ENCODE results near the gene RTN4.

The RTN4 gene

DNA sequence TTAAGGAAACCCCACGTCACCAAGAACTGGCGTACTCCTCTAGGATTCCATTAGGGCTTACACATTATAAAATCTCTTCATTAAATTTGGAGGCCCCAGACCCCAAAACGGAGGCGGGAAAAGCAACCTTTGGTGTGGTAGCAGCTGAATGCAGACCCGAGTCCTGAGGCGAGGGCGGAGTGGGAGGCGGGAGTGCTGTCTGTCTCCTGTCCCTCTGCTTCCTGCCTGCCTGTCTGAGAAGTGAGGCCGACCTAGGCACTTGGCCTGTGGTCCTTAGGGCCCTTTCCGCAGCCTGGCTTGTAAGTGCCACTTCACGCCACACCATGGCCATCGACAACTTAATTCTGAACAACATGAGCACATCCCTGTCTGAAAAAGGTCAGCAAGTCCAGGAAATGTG, 102.1 kb downstream of the RTN4 start:
- no peak for DNase-seq (ENCODE audit: low spot score)

DNA sequence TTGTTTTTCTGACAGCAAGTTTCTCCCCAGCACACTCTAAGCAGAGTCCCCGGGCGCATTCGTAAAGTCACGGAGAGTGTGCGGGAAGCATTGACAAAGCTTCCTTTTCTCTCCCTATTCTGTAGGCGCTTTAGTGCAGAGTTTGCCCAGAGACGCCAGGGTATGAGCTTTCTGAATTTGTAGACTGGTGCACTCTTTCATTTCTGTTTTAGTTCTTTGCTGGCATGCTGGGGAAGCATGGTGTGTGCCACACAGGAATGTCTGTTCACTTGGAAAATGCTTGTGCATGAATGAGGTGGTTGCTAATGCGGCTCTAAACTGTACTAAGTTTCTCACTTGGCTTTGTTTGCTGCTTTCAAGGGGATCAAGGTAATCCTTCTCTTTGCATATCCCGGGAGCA, 102.6 kb downstream of the RTN4 start:
- no peak for DNase-seq (ENCODE audit: low spot score)

DNA sequence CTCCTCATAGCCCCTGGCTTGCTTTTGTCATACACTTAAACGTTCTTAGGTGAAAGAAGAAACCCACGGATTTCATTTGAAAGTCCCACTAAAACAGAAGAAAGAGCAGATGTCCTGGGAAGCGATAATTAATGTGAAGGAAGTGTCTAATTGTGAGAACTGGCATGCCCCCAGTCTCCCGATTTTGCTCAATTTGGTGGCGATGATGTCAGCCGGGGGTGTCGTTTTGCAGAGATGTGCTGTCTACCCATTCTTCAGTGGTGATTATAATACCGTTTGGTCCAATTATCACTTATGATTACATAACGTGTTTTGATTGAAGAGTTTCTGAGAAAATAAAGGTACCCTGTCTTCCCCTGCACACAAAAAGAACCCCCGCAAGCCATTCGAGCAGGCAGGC, 103.1 kb downstream of the RTN4 start:
- DNase-seq (ENCODE audit: low spot score): peak; percentile 54

DNA sequence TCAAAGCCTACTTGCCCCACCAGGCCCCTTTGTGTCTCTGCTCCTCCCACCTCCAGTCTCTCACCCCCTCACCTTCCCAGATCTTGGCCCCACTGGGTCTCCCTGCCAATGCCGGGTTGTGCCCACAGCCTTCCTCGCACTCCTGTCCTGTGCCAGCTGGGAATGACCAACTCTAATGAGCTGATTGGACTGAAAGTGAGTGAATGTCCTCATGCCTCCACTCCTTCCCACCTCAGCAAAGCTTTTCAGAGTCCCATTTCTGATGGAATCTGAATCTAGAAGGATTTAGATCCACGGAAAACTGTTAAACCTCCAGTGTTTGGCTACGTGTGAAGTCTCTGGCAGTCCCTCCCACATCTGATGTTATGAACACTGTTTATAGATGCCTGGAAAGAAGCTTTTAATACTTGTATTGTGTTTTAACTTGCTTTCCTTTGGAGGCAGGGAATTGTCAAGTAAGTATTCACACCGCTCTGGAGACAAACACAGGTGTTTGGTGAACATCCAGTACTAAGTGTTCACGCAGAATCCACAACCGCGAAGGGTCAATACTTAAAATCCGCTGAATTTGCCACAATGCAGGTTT, 103.9 kb downstream of the RTN4 start:
- no peak for DNase-seq (ENCODE audit: low spot score)

DNA sequence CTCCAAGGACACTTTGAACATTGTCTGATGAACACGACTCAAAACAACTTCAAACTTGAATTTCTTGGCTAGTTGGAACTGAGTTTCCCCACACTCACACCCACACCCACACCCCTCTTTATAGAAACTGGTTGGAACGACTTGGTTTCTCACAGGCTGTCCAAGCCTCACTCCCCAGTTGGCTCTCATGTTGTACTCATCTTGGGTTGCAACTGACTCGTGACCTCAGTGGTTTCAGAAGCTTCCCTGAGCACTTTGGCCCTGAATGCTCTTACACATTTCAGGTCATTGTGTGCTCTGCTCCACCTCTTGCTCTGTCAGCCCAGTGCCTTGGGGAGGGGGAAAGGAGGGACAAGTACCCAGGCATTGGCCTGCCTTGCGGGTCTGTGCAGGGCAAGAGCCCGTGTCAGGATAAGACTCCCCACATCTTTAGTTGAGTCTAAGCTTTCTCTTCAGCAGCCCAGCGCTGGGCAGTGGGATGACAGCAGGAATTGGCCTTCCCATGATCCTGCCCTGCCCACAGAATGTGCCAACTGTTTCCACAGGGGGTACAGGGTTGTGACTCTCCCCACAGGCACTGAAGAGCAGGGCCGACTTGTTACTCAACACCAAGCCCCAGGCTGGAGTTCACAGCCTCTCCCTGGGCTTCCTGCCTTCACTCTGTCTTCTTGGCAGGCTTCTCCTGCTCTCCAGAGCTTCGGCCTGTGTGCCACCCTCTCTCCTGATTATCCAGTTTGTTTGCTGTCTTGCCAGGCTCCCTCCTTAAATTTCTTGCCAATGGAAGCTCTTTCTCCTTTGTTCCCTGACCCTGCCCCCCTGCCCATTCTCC, 104.6 kb downstream of the RTN4 start:
- DNase-seq (ENCODE audit: low spot score): peak; percentile 65

DNA sequence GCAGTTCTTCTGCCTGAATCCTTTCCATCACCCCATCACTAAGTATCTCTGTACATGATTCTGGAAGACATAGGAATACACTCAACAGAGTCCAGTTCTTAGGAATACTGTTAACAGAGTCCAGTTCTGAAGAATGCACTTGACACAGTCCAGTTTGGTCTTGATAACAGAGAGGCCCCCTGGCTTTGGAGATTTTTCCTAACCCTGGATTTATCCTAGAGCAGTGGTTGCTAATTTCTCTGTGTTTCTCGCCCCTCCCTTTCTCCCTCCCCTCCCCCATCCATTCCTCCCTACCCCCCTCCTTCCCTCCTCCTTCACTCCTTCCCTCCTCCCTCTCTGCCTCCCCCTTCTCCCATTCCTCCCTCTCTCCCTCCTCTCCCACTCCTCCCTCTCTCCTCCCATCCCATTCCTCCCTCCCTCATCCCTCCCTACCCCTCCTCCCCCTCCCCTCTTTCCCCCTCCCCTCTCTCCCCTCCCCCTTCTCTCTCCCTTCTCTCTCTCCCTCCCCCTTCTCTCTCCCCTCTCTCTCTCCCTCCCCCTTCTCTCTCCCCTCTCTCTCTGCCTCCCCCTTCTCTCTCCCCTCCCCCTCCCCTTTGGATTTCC, 105.4 kb downstream of the RTN4 start:
- DNase-seq (ENCODE audit: low spot score): no peak

DNA sequence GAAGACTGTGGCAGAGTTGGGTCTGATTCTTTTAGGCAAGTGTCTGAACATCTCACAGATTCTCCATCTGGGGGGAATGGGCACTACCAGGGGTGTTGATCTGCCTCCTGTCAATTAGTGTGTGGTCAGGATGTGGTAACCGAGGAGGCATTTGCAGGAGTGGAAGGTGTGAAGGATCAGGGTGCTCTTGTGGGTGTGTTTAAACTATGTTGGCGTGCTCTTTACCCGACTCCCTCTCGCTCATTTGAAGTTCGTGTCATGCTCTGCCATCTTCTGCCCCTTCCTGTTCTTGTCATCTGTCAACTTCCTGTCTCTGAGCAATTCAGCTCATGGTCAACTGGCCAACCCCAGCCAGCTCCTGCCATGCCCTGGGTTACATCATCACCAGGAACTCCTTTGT, 107.9 kb downstream of the RTN4 start:
- no peak for DNase-seq (ENCODE audit: low spot score)

DNA sequence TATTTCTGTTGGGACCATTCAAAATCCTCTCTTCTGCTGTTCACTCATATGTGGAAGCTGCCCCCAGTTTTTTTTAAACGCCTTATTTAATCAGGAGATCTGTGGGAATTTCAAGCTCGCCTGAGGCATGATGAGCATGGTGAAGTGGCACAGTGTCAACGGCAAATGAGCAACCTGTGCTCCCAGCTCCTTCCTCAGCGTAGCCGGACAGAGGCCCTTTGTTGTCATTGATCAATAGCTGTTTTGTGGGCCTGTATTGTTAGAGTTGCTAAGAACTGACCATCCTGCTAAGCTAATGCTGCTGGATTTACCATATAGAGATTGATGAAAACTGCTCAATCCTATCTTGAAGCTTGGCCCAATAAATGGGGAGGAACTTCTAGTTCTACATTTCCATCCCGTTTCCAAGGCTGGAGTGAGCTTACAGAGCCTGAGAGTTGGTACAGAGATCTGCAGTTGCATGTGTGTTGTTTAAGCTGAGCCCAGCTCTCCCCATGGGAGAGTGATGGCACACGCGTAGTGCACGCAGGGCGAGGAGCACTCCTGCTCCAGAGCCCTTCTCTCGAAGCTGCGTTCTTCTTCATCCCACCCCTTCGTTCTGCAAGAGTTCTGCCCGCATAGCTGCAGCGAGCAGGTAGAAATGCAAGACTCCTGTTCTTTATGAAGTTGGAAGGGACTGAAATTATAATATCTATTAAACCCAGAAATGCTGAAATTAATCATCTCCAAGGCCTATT, 108.8 kb downstream of the RTN4 start:
- no peak for DNase-seq (ENCODE audit: low spot score)

DNA sequence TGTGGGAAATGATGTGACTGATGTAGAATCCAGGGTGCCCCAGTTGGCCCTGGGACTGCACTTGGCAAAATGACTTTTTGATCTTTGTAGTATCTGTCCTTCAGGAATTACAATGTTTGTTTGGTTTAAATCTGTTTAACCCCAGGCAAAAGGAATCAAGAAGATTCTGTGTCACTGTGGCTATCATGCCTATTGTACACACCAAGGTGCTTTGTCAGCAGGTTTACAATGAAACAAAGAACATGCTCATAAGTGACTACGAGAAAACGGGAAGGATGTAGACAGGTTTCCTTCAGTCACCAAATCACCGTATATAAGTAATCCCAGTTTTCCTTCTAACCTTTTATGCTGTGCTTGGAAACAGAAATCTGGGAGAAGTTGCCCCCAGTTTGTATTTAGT, 109.5 kb downstream of the RTN4 start:
- no peak for DNase-seq (ENCODE audit: low spot score)

DNA sequence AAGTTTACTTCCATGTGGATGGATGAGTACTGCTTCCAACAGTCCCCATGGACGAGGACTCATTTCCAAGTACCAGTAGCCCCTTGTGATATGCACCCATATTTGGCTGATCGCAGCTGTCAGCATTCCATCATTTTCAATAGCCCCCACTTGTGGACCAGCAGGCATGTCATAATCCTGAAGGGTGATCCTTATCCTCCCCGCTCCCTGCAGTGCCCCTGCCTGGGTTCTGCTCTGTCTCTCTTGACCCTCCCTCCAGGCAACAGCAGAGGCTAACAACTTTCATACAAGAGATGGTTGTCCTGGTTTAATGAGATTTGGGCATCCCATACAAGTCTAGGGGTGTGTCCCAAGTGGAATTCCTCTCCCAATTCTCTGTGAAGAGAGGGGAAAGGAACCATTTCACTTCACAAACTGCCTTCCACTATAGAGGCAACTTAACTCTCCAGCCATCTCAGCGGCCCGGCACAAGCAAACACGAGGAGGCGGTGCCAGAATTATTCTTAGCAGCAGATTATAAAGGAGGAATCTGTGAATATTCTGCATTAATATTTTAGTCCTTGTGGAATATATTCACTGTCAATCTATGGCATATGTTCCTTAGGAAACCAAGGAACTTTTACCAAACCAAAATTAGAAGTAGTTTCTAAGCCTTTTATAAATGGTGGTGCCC, 110.7 kb downstream of the RTN4 start:
- no peak for DNase-seq (ENCODE audit: low spot score)

DNA sequence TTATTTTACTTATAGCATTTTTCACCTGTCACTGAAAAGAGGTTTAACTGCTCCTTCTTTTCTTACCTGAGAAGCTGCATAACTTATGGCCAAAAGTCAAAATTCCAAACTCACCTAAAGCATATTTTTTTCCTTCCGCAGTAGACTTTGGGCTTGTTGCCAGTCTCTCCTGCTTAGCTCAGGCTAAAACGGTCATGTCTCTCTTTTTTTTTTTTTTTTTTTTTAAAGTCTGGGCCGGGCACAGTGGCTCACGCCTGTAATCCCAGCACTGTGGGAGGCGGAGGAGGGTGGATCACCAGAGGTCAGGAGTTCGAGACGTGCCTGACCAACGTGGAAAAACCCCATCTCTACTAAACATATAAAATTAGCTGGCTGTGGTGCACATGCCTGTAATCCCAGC, 113.5 kb downstream of the RTN4 start:
- peak; percentile 14 for DNase-seq (ENCODE audit: low spot score)

DNA sequence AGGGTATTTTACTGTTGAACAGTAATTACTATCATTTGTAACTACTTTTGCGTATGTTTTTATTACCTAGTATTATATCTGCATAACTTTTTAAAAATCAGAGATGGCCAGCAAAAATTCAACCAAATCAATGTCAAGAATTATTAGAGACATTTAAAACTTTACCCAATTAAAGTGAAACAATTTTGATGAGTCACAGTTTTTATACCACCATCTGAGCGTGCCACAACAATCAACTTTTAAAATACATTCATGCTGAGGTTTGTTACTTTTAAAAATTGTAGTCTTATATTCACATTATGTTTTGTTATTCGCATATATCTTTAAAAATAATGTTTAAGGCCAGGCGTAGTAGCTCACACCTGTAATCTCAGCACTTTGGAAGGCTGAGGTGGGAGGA, 114.9 kb downstream of the RTN4 start:
- DNase-seq (ENCODE audit: low spot score): no peak

DNA sequence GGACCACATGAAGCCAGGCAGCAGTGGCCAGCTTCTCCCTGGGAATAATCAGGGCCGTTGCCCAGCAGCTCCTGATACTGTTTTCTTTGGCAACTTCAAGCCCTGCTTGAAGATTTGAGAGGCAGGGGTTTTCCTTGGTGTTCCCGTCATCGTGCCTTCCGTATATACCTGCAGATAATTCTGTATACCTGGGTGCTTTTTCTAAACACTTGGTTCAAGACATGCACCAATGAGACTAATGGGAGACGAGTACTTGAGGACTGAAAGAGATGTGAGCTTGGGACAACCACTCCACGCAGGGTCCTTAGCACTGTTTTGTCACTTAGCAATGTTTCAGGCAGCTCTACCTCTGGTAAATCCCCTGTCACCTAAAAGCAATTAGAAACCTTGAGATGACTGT, 118.8 kb downstream of the RTN4 start:
- no peak for DNase-seq (ENCODE audit: low spot score)

DNA sequence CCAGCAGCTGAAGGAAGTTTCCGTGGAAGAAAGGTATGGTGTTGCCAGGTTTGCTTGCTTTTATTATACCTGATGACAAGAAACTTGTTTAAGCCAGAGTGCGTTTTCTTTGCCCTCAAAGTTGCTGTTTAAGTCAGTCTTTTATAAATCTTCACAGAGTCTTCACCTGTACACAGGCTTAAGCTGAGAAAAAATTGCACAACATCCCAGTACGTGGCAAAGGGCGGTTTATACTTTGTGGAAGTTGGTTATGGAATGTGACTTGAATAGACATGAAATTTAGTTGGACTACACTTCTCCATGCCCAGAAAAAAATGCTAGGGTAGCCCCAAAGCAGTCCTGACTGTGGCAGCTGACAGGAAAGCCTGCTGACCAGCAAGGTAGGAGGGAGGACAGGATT, 121.5 kb downstream of the RTN4 start:
- DNase-seq (ENCODE audit: low spot score): no peak

DNA sequence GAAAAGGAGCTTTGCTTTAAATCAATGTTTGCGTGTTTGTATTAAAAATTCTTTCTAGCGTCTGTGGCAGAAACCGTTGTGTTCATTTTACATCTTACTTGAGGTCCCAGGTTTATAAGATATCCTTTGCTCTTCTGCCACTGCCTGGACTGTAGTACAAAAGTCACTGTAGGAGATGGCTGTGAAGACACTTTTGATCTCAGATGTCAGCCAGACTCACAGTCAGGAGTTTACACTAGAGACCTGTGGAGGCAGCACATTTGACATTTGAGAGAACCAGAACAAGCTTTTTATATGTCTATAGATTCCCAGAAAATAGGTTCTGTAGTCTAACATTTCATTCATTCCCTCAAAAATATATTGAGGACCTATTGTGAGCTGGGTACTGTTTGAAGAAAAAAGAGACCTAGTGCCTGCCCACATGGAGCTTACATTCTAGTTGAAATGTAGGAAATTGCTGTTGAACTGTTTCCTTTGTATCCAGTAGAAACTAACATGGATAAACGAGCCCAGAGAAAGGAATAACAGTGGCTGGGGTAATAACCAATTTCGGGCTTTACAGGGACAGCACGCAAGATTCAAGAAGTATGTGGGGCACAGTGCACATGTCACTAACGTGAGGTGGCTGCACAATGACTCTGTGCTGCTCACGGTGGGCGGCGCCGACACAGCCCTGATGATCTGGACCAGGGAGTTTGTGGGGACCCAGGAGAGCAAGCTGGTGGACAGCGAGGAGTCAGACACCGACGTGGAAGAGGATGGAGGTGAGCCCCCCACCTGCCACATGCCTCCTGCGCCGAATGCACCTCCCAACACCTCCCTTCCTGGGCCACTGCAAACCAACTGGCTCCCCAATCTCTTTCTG, 122.3 kb downstream of the RTN4 start:
- DNase-seq (ENCODE audit: low spot score): no peak

DNA sequence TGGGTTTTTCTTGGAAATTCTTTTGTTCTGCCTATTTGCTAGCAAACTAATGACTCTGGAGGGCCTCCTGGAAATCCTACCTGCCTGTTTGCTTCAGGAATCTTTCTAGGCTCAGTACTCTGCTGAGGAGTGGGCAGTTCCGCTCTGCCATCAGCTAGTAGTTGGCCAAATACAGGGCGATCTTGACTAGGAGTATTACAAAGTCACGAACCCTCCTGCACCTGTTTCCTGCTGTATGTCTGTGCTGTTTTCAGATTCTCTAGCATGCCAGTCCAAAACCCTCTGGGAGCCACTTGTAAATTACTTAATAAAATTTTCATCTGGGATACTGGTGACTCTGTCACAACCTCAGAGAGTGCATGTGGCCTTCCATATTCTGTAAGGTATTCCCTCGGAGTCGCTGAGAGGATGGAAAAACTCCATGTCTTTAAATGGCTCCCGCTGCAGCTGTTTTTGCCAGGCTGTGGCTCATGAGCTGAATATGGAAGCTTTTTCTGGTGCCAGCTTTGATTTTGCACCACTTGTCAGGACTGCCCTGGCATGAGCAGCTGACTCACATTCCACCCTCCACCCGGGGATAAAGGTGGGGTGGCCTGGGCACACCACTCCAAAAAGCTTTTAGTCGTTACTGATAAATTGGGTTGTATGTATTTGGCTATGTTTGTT, 123.0 kb downstream of the RTN4 start:
- DNase-seq (ENCODE audit: low spot score): no peak

DNA sequence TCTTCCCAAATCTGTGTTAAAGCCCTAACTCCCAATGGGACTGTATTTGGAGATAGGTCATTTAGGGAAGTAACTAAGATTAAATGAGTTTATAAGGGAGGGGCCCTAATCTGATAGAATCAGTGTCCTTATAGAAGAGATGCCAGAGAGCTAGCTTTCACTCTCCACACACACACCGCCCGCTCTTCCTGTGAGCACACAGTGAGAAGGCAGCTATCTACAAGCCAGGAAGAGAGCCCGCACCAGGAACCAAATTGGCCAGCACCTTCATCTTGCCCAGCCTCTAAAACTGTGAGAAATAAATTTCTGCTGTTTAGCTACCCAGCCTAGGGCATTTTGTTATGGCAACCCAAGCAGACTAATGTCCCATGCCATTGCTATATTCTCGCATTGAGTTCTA, 125.2 kb downstream of the RTN4 start:
- DNase-seq (ENCODE audit: low spot score): no peak

DNA sequence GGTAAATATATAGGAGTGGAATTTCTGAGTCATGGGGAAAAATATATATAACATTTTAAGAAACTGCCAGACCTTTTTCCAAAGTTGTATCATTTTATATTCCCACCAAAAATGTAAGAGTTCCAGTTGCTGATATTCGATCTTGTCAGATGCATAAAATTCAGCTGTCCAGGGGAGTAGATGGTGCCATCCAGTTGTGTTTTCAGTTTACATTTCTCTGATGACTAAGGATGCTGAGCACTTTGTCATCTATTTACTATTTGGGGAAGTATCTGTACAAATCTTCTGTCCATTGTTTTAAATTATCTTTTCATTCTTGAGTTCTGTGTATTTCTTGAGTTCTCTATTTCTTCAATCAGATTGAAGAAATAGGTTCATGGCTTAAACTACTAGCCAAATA, 126.1 kb downstream of the RTN4 start:
- DNase-seq (ENCODE audit: low spot score): no peak

All from cerebellar cortex (tissue), 1 donor.